GM19395 (cell line): ENCODE results near the gene CYP19A1.

Experiments
- ATAC-seq: cut with Tn5 transposase; IDR thresholded peaks from one replicate; pipeline ENCODE4 v1.9.1; 2021; ENCODE audit warnings: mild to moderate bottlenecking, moderate library complexity; ENCODE audit not compliant: unreplicated experiment

The CYP19A1 gene

DNA sequence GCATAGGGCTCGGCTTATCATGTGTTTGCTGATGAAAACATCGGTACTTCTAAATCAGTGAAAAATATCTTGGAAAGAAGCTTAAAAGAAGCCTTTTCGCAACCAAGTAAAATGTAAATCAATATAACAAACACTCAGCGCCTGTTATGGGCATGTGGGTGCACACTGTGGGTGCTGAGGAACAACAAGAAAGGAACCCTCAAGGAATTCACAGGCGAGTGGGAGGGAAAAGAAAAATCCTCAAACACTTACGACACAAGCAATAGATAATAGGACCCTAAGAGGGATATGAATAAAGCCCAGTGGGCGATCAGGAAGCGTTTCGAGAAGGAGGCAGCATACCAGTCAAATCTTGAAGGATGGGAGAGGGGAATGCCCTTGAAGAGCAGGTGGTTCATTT is 25.0 kb upstream of the CYP19A1 start:
- ATAC-seq = no peak

DNA sequence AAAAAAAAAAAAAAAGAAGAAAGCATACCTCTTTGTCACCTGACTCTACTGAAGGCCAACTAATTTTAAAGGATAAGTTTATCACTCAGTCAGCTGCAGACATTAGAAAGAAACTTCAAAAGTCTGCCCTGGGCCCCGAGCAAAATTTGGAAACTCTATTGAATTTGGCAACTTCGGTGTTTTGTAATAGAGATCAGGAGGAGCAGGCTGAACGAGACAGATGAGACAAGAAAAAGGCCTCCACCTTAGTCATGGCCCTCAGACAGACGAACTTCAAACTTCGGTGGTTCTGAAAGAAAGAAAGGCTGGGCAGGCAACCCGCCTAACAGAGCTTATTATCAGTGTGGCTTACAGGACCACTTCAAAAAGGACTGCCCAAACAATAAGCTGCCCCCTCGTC is 21.6 kb upstream of the CYP19A1 start:
- ATAC-seq = no peak

DNA sequence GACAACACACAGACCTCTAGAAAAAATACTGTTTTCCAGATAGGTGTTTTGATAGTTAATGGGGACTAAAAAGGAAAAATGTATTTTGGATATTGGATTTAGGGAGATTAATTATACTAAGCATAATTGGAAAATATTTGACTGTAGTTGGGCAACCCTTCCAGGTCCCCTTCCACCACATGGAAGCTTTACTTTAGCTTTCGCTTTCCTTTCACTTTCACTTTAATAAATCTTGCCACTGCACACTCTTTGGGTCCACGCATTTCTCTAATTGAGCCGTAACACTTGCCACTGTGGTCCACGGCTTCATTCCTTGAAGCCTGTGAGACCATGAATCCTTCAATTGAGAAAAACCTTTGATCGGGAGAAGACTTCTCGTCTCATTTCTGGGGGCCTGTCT is 18.6 kb upstream of the CYP19A1 start:
- no peak for ATAC-seq

DNA sequence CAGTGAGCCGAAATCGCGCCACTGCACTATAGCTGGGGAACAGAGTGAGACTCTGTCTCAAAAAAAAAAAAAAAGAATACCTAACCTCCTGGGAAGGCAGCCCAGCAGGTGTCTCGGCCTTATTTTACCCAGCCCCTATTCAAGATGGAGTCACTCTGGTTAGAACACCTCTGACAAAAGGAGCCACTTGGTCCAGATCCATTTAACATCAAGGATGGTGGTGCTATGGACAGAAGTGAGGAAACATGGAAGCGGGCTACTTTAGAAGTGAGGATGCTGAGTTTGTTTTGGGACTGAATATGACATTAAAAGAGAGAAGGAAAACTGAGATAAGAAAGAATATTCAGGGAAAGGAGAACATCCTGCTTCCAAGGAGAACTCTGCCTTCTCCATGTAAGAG is 17.8 kb upstream of the CYP19A1 start:
- ATAC-seq = no peak

DNA sequence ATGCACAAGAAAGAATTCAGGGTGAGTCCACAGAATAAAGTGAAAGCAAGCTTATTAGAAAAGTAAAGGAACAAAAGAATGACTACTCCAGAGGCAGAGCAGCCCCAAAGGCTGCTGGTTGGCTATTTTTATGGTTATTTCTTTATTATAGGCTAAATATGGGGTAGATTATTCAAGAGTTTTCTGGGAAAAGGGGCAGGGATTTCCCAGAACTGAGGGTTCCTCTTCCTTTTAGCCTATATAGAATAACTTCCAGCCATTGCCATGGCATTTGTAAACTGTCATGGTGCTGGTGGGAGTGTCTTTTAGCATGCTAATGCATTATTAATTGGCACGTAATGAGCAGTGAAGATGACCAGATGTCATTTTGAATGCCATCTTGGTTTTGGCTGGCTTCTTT is 16.7 kb upstream of the CYP19A1 start:
- ATAC-seq = no peak

DNA sequence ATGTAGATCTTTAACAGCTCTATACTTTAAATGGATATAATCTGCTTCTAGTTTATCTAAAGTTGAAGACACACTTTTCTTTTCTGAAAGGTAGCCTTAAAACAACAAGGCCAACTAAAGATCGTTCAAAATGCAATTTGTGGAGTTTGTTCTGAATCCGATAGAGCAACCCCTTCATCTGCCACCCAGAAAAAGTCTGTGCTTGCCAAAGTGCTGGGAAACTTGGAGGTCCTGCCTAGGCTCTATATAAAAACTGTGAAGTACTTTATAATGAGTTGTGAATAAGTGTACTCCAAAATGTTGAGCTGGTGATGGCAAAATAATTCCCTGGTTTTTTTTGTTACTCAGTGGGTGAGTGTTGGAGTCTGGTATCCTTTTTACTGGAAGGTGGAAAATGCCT is 15.6 kb upstream of the CYP19A1 start:
- no peak for ATAC-seq

DNA sequence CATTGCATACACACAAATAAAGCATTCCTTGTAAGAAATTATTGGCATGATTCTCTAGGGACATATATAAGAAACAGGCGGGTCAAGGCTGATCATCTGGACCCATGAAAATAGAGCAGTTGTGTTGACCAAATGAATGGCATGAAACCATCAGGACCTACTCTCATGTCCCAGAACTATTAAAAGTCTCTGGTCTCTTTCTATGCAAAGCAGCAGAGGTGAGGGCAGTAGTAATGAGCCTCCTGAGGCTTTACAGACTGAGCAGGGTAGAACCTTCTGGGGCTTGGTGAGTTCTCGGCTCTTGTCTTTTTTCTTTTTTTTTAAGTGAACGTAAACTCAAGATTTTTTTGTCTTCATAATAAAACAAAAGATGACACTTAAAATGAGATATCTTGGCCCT is 12.3 kb upstream of the CYP19A1 start:
- ATAC-seq = no peak

DNA sequence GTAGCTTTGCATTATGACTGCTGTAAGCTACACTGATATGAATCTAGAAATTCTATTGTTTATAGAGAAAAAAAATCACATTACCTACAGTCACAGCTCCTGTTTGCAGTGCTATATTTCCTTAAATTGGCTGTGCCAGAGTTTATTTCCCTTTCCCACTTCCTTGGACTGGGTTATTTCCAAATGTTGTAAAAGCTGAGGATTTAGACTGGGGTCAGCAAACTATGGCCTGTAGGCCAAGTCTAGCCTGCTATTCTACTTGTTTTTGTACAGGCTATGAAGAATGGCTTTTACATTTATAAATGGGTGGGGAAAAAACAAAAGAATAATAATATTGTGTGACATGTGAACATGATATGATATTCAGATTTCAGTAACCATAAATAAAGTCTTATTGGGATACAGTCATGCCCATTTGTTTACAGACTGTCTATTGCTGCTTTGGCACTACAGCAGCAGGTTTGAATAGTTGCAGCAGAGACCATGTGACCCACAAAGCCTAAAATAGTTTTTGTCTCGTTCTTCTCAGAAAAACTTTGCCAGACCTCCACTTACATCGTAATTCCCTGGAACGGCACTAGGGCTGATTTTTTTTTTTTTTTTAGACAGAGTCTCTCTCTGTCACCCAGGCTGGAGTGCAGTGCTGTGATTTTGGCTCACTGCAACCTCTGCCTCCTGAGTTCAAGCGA is 10.9 kb upstream of the CYP19A1 start:
- ATAC-seq = no peak

DNA sequence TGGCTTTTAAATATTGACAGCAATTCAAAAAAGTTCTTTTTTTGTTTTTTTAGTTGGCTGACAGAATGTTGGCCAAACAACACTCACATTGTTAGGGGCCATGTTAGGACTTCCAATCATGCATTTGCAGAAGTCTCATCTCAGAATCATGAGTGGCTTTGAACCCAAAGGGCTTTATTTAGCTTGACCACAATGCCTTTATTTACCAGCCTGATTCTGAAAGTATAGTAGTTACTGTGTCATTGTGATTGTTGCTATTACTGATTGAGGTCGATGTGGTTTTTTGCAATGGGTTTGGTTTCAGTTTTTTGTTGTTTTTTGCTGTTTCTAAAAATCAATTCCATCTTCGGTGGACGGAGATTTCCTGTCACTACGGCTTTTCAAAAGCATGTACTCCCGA is 10.3 kb upstream of the CYP19A1 start:
- peak; percentile 96 for ATAC-seq

DNA sequence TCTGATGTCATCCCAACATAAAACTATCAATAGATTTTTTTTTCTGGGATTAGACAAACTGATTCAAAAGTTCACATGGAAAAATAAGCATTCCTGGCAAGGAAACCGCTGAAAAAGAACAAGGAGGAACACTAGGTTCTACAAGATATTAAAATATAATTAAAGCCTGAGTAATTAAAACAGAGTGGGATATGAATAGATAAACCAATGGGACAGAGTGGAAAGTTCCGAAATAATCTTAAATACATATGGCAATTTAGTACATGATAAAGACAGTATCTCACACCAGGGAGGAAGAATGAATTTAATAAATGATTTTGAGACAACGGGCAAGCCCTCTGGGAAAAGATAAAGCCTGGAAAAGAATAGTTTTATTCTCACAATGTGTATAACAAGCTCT is 7.7 kb upstream of the CYP19A1 start:
- ATAC-seq = no peak

DNA sequence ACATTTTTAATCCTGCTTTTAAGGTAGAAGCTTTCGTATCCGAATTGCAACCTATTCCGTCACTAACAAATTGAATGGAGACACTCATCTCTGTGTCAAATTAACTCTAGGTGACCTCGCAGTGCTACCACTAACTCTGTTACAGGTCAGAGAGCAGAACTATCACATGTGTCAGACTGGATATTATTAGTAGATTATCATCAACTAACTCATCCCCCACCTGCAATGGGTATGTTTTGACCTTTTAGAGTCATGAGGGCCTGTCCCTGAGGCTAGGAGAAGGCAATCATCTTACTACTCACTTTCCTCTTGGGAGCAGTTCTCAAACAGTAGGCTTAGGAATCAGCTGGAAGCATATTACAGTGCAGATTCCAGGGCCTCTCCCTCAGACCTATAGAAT is 5.1 kb upstream of the CYP19A1 start:
- no peak for ATAC-seq

DNA sequence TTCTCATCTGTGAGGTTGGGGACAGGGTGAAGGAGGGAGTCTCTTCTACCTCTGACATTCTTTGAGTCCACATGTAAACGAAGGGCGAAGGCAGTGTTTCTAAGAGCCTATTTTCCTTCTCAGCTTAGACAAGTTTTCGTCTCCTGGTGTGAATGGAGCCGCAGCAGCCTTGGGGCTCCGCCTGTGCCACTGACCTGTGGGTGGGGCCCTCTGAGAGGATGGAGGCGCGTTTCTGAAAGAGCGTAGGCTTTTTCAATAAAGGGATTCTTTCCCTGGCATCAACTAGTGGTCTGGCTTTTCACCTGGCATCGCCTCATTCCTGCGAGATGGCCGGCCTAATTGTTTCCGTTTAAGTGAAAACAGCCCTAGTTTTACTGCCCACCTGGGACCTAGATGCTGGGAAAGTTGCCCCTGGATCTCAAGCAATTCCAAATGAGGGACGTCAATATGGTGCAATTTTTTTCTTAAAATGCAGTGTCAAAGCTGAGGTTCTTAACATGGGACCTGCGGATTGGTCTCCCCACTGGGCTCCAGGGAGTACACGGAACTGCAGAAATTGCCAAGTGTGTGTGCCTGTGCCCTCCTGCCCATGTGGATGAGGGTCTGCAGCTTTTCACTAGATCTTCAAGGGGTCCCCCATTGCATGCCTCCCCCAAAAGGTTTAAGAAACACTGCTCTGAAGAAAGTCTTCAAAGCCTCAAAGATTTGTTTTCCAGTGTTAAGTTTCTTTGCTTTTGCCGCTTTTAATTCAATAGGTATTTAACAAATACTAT is 4.0 kb upstream of the CYP19A1 start:
- no peak for ATAC-seq

DNA sequence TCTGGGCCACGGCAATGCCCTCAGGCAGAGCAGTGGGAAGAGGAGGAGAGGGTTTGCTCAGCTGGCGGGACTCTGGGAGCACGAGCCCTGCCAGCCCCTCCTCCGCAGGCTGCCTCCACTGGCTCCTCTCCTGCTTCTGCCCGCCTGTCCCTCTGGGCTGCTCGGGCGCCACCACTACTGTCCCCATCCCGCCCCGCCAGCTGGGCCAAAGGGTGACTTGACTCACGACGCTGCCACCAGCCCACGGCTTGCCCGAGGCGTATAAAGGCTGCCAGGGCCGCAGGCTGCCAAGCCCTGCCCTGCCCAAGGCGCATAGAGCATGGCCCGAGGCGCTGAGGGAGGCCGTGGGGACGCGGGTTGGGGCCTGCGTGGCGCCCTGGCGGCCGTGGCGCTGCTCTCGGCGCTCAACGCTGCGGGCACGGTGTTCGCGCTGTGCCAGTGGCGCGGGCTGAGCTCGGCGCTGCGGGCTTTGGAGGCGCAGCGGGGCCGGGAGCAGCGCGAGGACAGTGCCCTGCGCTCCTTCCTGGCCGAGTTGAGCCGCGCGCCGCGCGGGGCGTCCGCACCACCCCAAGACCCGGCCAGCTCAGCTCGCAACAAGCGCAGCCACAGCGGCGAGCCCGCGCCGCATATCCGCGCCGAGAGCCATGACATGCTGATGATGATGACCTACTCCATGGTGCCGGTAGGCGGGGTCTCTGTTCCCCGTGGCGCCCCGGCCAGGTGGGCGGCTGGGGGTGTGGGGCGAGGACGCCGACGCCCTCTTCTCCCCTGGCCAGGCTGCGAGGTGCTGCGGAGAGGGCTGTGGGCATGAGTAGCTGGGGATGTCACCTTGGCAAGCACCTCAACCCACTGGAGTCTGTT is 3.2 kb upstream of the CYP19A1 start, which contains the start of gene GLDN:
Gene GLDN, plus strand, starts transcription at position 290 of the 861 bp plus-strand sequence. Its CDS starts 30 bp downstream, at position 320.
- ATAC-seq = no peak

DNA sequence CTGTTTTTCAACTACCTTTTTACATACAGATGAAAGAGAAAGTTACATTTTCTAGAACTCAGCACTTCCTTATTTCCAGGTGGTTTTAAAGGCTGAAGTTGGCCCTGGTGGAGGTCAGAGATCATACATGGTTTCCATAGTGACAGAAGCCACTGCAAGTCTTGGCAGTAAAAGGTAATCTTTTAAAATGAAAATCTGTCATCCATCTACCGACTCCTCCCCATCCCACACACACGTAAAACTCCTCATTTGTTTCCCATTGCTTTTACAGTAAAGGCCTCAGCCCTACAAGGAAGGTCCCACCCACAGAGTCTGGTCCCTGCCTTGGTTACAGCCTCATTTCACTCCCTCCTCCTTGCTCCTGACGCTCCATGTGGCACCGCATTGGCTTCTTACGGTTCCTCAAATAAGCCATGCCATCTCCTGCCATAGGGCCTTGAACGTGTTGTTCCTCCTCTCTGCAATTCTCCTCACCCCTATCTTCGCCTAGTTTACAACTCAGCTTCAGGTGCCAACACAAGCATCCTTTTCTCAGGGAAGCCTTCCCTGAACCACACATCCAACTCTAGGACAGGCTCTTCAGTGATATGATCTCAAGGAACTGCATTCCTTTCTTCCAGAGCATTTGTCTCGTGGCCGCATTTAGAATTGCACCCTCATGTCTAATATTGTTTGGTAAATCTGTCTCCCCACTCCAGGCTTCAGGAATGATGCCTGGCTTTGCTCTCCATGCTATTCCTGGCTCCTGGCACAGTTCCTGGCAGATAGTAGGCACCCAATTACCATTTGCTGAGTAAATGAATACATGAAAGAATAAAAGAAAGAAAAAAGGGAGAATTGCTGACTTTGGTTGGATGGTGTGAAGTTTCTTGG is 2.6 kb downstream of the CYP19A1 start:
- peak; percentile 94 for ATAC-seq

DNA sequence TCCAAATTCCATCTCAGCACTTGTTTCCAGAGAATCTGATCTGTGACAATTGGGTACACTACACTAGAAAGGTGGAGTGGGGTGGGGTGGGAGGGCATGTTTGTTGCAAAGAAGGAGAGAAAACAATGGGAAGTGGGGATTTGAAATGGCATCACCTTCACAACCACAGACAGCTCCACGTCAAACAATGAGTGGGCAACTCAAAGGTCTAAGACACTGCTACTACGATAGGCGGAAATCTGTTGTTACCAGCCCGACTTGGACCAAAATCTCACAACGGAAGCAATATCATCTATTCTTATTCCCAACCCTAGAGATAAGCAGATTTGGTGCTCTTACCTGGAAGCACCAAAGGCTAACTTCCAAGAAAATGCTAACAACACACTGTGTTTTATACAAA is 3.3 kb downstream of the CYP19A1 start:
- ATAC-seq = peak; percentile 42

DNA sequence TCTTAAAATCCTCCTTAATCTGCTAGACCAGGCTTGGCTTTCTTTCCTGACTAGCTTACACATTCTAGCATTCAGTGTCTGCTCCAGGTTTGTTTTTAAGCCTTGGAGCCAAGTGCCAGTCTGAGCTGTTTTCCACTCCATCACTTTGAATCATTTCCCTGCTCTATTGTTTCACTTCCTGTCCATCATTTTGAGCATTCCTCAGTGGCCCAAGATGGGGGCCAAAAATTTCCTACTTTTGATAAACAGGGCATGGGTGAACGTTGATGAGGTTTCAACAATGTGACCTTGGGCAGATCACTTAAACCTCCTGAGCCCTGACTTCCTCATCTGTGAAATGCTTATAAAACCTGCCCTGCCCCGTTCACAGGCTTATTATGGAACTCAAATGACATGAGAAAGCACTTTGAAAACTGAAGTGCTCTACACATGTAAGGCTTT is 4.4 kb downstream of the CYP19A1 start:
- no peak for ATAC-seq

DNA sequence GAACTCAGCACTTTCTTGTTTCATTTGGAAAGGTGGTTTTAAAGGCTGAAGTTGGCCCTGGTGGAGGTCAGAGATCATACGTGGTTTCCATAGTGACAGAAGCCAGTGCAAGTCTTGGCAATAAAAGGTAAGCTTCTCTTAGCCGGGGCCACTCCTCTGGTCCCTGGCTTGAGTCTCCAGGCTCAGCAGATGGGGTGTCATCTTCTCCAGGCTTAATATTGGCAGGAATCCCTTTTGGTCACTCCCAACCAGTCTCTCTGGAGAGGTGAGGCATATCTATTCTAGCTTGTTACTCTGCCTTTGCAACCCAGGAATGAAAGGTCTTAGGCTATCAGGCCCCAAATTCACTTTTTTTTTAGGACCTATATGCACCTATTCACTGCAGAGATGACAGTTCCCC is 4.8 kb downstream of the CYP19A1 start:
- no peak for ATAC-seq

DNA sequence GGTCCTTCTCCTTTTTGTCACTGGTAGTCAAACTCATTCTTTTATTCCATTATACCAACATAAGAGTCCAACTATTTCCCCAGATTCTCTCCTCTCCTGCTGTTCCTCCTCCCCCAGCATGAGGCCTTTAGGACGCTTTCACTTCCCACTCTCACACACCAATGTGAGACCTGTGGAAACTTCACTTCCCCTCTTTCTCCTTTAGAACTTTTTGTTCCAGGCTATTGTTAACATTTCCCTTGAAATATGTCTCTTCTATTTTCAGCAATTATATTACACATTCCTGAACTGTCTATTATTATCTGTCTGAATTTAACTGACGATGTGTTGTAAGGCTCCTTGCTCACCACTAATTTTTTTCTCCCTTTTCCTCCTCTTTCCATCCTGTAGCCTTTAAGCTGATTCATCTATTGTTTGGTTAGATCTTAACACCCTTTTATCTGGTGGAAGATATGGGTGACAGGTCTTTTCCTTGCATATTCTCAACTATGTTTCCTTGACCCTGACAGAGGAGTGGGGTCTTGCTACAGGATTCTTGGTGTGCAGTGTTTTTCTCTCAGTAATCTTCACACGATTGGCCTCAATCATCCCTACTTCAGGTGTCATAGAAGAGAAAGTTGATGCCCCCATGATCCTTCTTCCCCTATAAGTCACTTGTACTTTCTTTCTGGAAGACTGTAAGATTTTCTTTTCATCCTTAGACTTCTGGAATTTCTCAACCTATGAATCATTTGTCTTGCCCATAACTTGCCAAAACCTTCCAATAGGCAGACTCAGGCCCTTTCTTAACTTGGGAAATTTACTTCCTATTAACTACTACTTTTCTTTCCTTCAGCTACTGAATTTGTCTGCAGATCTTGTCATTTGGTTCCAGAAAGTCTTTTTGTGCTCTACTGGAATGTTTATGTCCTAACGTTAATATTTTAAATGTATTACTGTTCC is 5.9 kb downstream of the CYP19A1 start:
- ATAC-seq = no peak

DNA sequence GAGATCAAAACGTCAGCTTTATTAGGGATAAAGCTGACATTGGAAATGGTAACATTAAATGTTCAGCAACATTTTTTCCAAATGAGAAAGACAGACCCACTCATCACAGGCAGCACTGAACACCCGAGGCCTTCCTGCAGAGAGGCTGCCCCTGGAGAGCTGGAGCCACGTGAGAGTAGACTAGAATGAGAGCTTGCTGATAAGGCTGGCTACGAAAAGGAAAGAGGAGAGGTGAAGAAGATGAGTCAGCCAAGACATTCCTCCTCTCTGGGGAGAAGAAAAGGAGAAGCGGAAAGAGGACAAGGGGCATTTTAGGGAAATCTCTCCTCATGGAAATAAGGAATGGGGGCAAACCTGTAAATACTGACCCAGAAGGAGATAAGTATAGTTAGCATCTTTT is 7.3 kb downstream of the CYP19A1 start:
- no peak for ATAC-seq
